T-cell (primary cell): ENCODE measurements around the gene PARP8. TPM values are rescaled to one million over a fixed set of nuclear protein-coding genes. Genes with fewer than 3 reads are reported as not detected.

Experiments
- ATAC-seq, 4 experiments: fragments of 200-7000 bp in 3 of 4; fragments of 150-1000 bp in 1 of 4; cut with Tn5 transposase; replicated peaks in 1 of 4; 1 replicate in 3 of 4; 2 replicates in 1 of 4; pipeline ENCODE4 v1.10.0; 2021; ENCODE audit warnings: moderate library complexity in 3 of 4, mild to moderate bottlenecking in 2 of 4, moderate number of reproducible peaks in 1 of 4
- CTCF ChIA-PET, 2 donors: fragments of 300-600 bp; sonication (Branson Sonifier 250); formaldehyde crosslinking; loops; one replicate each; lab custom pipeline; 2022; ENCODE audit warnings: antibody characterized with exemption in 2 of 2; lab: Charles Lee
- POLR2A ChIA-PET, 2 donors: fragments of 300-600 bp; sonication (Branson Sonifier 250); formaldehyde crosslinking; loops; one replicate each; lab custom pipeline; 2022; ENCODE audit warnings: antibody characterized with exemption in 2 of 2; lab: Charles Lee
- DNase-seq, 35 experiments: peaks; one replicate each; pipeline versions ENCODE4 v3.0.0 to v3.0.0-alpha.2; 2013 to 2023
- H3K27ac ChIP-seq: one replicate; pipeline ENCODE4 v1.5.1; 2013; ENCODE audit warnings: low read length
- H3K27me3 ChIP-seq, 2 experiments: replicated peaks in 1 of 2; 1 replicate in 1 of 2; 2 replicates in 1 of 2; pipeline versions ENCODE4 v1.6.1 to v1.7.0; 2013; ENCODE audit warnings: low read length in 1 of 2, mixed read lengths in 1 of 2; ENCODE audit not compliant: control insufficient read depth in 2 of 2, insufficient read depth in 2 of 2; ENCODE audit errors: extremely low read depth in 1 of 2
- H3K36me3 ChIP-seq, 2 donors: 1 replicate in 1 of 2; 2 replicates in 1 of 2; pipeline versions ENCODE4 v1.6.1 to v1.7.0; 2013; ENCODE audit warnings: low read length in 1 of 2; ENCODE audit not compliant: control insufficient read depth in 2 of 2, insufficient read depth in 1 of 2; ENCODE audit errors: extremely low read depth in 1 of 2
- H3K4me1 ChIP-seq, 2 experiments: 1 replicate in 1 of 2; 2 replicates in 1 of 2; pipeline versions ENCODE4 v1.6.1 to v1.7.0; 2013; ENCODE audit warnings: low read length in 2 of 2, mixed read lengths in 1 of 2; ENCODE audit not compliant: insufficient read depth in 2 of 2, control insufficient read depth in 1 of 2; ENCODE audit errors: extremely low read depth in 1 of 2
- H3K4me3 ChIP-seq, 2 donors: 1 replicate in 1 of 2; 2 replicates in 1 of 2; pipeline versions ENCODE4 v1.5.1 to v1.7.0; 2013; ENCODE audit warnings: mild to moderate bottlenecking in 2 of 2, low read length in 1 of 2, moderate library complexity in 1 of 2; ENCODE audit not compliant: control insufficient read depth in 1 of 2; ENCODE audit errors: extremely low read depth in 1 of 2
- H3K9me3 ChIP-seq: 2 replicates; pipeline ENCODE4 v1.7.0; 2013
- H3K27ac Mint-ChIP-seq, 2 donors: one replicate each; pipeline ENCODE4 v1.8.0; 2020 to 2021; ENCODE audit warnings: mild to moderate bottlenecking in 2 of 2, mixed read lengths in 2 of 2
- H3K27me3 Mint-ChIP-seq, 2 donors: one replicate each; pipeline ENCODE4 v1.8.0; 2021 to 2022; ENCODE audit warnings: mixed read lengths in 2 of 2
- H3K36me3 Mint-ChIP-seq: one replicate; pipeline ENCODE4 v1.8.0; 2021; ENCODE audit warnings: mixed read lengths
- H3K4me1 Mint-ChIP-seq, 3 donors: one replicate each; pipeline ENCODE4 v1.8.0; 2020 to 2022; ENCODE audit warnings: mixed read lengths in 3 of 3, mild to moderate bottlenecking in 1 of 3
- H3K4me3 Mint-ChIP-seq, 3 donors: one replicate each; pipeline ENCODE4 v1.8.0; 2020 to 2022; ENCODE audit warnings: mild to moderate bottlenecking in 3 of 3, mixed read lengths in 3 of 3, moderate library complexity in 3 of 3
- H3K9me3 Mint-ChIP-seq, 3 donors: one replicate each; pipeline ENCODE4 v1.8.0; 2020 to 2022; ENCODE audit warnings: mixed read lengths in 3 of 3
- WGBS: methylation state at CpG from one replicate; pipeline ENCODE4 v1.1.5; 2013; ENCODE audit warnings: missing lambda C conversion rate; ENCODE audit not compliant: insufficient coverage; 5-methylcytosine and 5-hydroxymethylcytosine counted together
- total RNA-seq, 35 experiments: library from RNA in 6 of 35; stranded (reverse) in 6 of 35; fragments of 120-200 nt in 1 of 35; gene quantifications; one replicate each; pipeline versions ENCODE4 v1.2.1 to v1.2.4 and lab custom pipeline; 2013 to 2026

The PARP8 gene
- total RNA-seq, 5 donors from 2014 or later (not counting 1 experiment from before 2014, with no cell fraction given), result 92.8 to 252 (median 136) TPM

GRCh38 chr5:50874306-50875001 is 208.0 kb downstream of the PARP8 start:
- no peaks in the 10 kb centered on the region for H3K9me3 ChIP-seq
- H3K27me3 ChIP-seq, result no peaks in the 10 kb centered on the region
- no peaks in the 10 kb centered on the region for H3K36me3 Mint-ChIP-seq
- POLR2A ChIA-PET, result no interaction called here
- H3K27ac Mint-ChIP-seq, result no peak overlapping the region
- peaks cover 10 to 14% (median 14%) of the 10 kb centered on the region in 3 donors for H3K4me1 Mint-ChIP-seq
- CTCF ChIA-PET, result no interaction called here
- 40% methylated on average over 5 of the region's 6 CpGs for WGBS
- H3K4me1 ChIP-seq, result no peaks in the 10 kb centered on the region
- no peak overlapping the region for H3K27ac ChIP-seq
- H3K4me3 Mint-ChIP-seq, result no peak overlapping the region
- no peaks in the 10 kb centered on the region for H3K36me3 ChIP-seq
- DNase-seq (peak in 1 of 35 experiments; percentile 2), ATAC-seq (peak in 1 of 4 experiments; percentile 61)
- H3K4me3 ChIP-seq, result no peak overlapping the region
- H3K9me3 Mint-ChIP-seq, result no peaks in the 10 kb centered on the region
- H3K27me3 Mint-ChIP-seq, result peaks cover 20 to 23% of the 10 kb centered on the region in 2 donors

DNA sequence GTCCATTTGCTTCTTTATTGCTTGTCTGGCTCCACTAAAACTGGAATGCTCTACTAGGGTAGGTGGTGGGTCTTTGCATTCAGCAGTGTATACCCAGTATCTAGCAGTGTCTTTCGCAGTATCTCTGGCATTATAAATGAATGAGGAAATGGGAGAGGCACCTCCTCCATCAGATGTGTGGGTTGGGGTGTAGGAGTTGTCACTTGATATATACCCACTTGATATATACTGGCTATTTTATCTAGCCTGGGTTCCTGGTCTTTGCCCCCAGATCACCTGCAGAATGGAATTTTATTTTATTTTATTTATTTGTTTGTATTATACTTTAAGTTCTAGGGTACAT is 208.5 kb downstream of the PARP8 start:
- Mint-ChIP-seq H3K9me3 (no peaks in the 10 kb centered on the region), H3K4me3 (no peak overlapping the region), H3K4me1 (peaks cover 10 to 14% (median 14%) of the 10 kb centered on the region in 3 donors), H3K27me3 (peaks cover 19 to 22% of the 10 kb centered on the region in 2 donors), H3K36me3 (no peaks in the 10 kb centered on the region), H3K27ac (no peak overlapping the region)
- Histone ChIP-seq H3K36me3 (no peaks in the 10 kb centered on the region), H3K4me1 (no peaks in the 10 kb centered on the region), H3K4me3 (no peak overlapping the region), H3K9me3 (no peaks in the 10 kb centered on the region), H3K27ac (no peak overlapping the region), H3K27me3 (no peaks in the 10 kb centered on the region)
- ATAC-seq (no peak), DNase-seq (no peak)
- no CpG with 5 or more reads among the region's 1 CpG for WGBS
- POLR2A ChIA-PET, result no interaction called here
- CTCF ChIA-PET, result no interaction called here

DNA sequence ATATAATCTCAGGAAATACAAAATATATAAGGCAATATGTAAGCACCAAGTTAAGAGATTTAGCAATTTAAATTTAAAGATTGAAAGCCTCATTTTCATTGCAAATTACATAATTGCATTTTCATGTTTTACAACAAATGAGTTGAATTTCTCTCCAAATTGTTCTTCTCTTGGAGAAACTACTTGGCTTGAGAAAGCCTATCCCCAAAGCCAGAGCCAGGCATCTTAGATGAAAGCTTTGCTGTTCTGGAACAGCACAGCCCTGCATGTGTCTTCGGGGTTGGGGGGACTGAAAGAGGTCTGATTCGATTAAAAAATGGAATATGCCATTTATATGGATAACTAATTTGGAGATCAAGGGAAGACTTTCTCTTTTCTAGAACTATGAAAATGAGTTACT is 212.0 kb downstream of the PARP8 start:
- no peak overlapping the region for H3K27ac ChIP-seq
- Mint-ChIP-seq H3K9me3 (no peaks in the 10 kb centered on the region), H3K4me3 (no peak overlapping the region), H3K4me1 (peaks cover 10 to 14% (median 13%) of the 10 kb centered on the region in 3 donors), H3K27me3 (peaks cover 14 to 20% of the 10 kb centered on the region in 2 donors), H3K27ac (no peak overlapping the region), H3K36me3 (no peaks in the 10 kb centered on the region)
- no peaks in the 10 kb centered on the region for H3K4me1 ChIP-seq
- no peaks in the 10 kb centered on the region for H3K36me3 ChIP-seq
- no peaks in the 10 kb centered on the region for H3K27me3 ChIP-seq
- no peak overlapping the region for H3K4me3 ChIP-seq
- no peak for ATAC-seq
- ChIA-PET CTCF (no interaction called here), POLR2A (no interaction called here)
- WGBS, result 60% methylated on average over 1 of the region's 2 CpGs
- no peak for DNase-seq
- H3K9me3 ChIP-seq, result no peaks in the 10 kb centered on the region

- no peak overlapping the region for H3K27ac Mint-ChIP-seq
- Histone ChIP-seq H3K4me3 (no peak overlapping the region), H3K36me3 (no peaks in the 10 kb centered on the region), H3K27ac (no peak overlapping the region), H3K4me1 (no peaks in the 10 kb centered on the region), H3K9me3 (no peaks in the 10 kb centered on the region), H3K27me3 (peaks cover 0 to 3% of the 10 kb centered on the region in 2 experiments)
- H3K4me1 Mint-ChIP-seq, result no peaks in the 10 kb centered on the region
- H3K36me3 Mint-ChIP-seq, result no peaks in the 10 kb centered on the region
- H3K4me3 Mint-ChIP-seq, result no peak overlapping the region
- 50% methylated on average over 3 of the region's 3 CpGs for WGBS
- no peaks in the 10 kb centered on the region for H3K9me3 Mint-ChIP-seq
- DNase-seq, result no peak
- ChIA-PET CTCF (no interaction called here), POLR2A (no interaction called here)
- ATAC-seq, result no peak
- H3K27me3 Mint-ChIP-seq, result peaks cover 18 to 27% of the 10 kb centered on the region in 2 donors
These were observed 215.0 kb downstream of the PARP8 start for GRCh38 chr5:50881407-50881806.

- ATAC-seq (no peak), DNase-seq (no peak)
- no peak overlapping the region for H3K4me3 Mint-ChIP-seq
- H3K27me3 Mint-ChIP-seq, result peaks cover 9 to 10% of the 10 kb centered on the region in 2 donors
- POLR2A ChIA-PET, result no interaction called here
- 60% methylated on average over 1 of the region's 2 CpGs for WGBS
- Histone ChIP-seq H3K36me3 (no peaks in the 10 kb centered on the region), H3K9me3 (no peaks in the 10 kb centered on the region), H3K27me3 (peaks cover 0 to 3% of the 10 kb centered on the region in 2 experiments), H3K4me3 (no peak overlapping the region), H3K4me1 (no peaks in the 10 kb centered on the region), H3K27ac (no peak overlapping the region)
- H3K9me3 Mint-ChIP-seq, result no peaks in the 10 kb centered on the region
- H3K4me1 Mint-ChIP-seq, result no peaks in the 10 kb centered on the region
- no peaks in the 10 kb centered on the region for H3K36me3 Mint-ChIP-seq
- CTCF ChIA-PET, result no interaction called here
- no peak overlapping the region for H3K27ac Mint-ChIP-seq
These were observed 220.4 kb downstream of the PARP8 start for GRCh38 chr5:50886657-50887345.

DNA sequence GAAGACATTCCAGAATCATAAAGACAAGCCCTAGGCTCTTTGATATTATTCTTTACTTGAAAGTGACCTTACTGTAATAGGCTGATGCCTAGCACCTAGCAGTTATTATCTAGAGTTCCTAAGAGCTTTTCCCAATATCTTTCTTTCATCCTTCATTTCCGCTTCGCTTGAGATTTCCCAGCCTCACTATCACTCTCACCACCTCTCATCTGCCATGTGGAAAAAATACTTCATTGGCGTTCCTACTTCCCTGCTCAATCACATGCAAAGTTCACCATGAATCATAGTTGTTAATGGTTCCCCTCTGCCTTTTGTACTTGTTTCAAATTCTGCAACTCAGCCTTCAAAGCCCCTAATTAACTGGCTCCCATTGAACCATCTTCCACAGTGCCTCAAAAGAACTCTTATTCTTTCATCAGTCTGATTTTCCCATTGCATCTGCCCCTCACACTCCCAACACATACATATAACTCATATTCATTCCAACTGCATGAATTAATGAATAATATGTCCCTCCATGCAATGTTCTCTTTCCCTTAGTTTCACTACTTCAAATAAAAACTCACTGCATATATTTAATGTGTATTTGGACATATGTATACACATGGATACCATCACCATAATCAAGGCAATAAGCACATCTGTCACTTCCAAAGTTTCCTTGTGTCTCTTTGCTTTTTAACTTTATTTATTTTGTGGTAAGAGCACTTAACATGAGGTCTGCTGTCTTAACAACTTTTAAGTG is 221.6 kb downstream of the PARP8 start:
- 100% methylated on average over 3 of the region's 3 CpGs for WGBS
- no peak for ATAC-seq
- CTCF ChIA-PET, result no interaction called here
- Mint-ChIP-seq H3K27me3 (peaks cover 9 to 10% of the 10 kb centered on the region in 2 donors), H3K27ac (no peak overlapping the region), H3K4me1 (no peaks in the 10 kb centered on the region), H3K4me3 (no peak overlapping the region), H3K36me3 (no peaks in the 10 kb centered on the region), H3K9me3 (no peaks in the 10 kb centered on the region)
- POLR2A ChIA-PET, result no interaction called here
- H3K27ac ChIP-seq, result no peak overlapping the region
- H3K4me3 ChIP-seq, result no peak overlapping the region
- H3K9me3 ChIP-seq, result no peaks in the 10 kb centered on the region
- H3K36me3 ChIP-seq, result no peaks in the 10 kb centered on the region
- H3K4me1 ChIP-seq, result no peaks in the 10 kb centered on the region
- H3K27me3 ChIP-seq, result peaks cover 0 to 3% of the 10 kb centered on the region in 2 experiments
- DNase-seq, result no peak
